ENCODE results near the gene CAPRIN1.
"Not testable (repeated sequence)": the region's sequence is repeated elsewhere in the genome, so short reads cannot be mapped to it uniquely, and the experiment has no call there.

The CAPRIN1 gene

GRCh38 chr11:34052036-34052607 is 591 bp downstream of the CAPRIN1 start:
- peak; percentile 66 to 73 for DNase-seq

- DNase-seq, result no peak
Measured at GRCh38 chr11:34052608-34053160, 1.2 kb downstream of the CAPRIN1 start.

GRCh38 chr11:34053161-34053686 is 1.7 kb downstream of the CAPRIN1 start:
- peak; percentile 61 to 66 for DNase-seq

- DNase-seq, result not testable (repeated sequence)
Measured at GRCh38 chr11:34054351-34054750, 2.8 kb downstream of the CAPRIN1 start.

- no peak for DNase-seq
Measured at GRCh38 chr11:34055218-34056000, 3.9 kb downstream of the CAPRIN1 start.

GRCh38 chr11:34056672-34057071 is 5.1 kb downstream of the CAPRIN1 start:
- DNase-seq, result no peak

GRCh38 chr11:34063061-34063795 is 11.7 kb downstream of the CAPRIN1 start:
- DNase-seq, result no peak

GRCh38 chr11:34064291-34064690 is 12.8 kb downstream of the CAPRIN1 start:
- DNase-seq, result no peak

- DNase-seq, result no peak
Measured at GRCh38 chr11:34065505-34066203, 14.1 kb downstream of the CAPRIN1 start.

- DNase-seq, result not testable (repeated sequence)
Measured at GRCh38 chr11:34066766-34067165, 15.2 kb downstream of the CAPRIN1 start.

GRCh38 chr11:34067383-34068065 is 16.0 kb downstream of the CAPRIN1 start:
- no peak for DNase-seq

- DNase-seq, result no peak
Measured at GRCh38 chr11:34068111-34068510, 16.6 kb downstream of the CAPRIN1 start.

- not testable (repeated sequence) for DNase-seq
Measured at GRCh38 chr11:34071306-34071705, 19.8 kb downstream of the CAPRIN1 start.

- no peak for DNase-seq
Measured at GRCh38 chr11:34072041-34072440, 20.5 kb downstream of the CAPRIN1 start.

GRCh38 chr11:34072832-34073231 is 21.3 kb downstream of the CAPRIN1 start:
- DNase-seq, result no peak

- DNase-seq, result no peak
Measured at GRCh38 chr11:34074391-34074790, 22.9 kb downstream of the CAPRIN1 start.

GRCh38 chr11:34075178-34075820 is 23.8 kb downstream of the CAPRIN1 start:
- no peak for DNase-seq

- no peak for DNase-seq
Measured at GRCh38 chr11:34080609-34081008, 29.1 kb downstream of the CAPRIN1 start.

- DNase-seq, result no peak
Measured at GRCh38 chr11:34084637-34085036, 33.1 kb downstream of the CAPRIN1 start.

- no peak for DNase-seq
Measured at GRCh38 chr11:34086554-34087283, 35.2 kb downstream of the CAPRIN1 start.

GRCh38 chr11:34091825-34092224 is 40.3 kb downstream of the CAPRIN1 start:
- DNase-seq, result no peak
